ENCODE results near the gene TMEM45B. TPM values are rescaled to one million over a fixed set of nuclear protein-coding genes. Genes with fewer than 3 reads are reported as not detected.
A peak's percentile ranks its signal among the peaks of the same experiment; 100 is the strongest.
"Not testable (repeated sequence)": the region's sequence is repeated elsewhere in the genome, so short reads cannot be mapped to it uniquely, and the experiment has no call there.

Gene TMEM45B
- total and polyA plus RNA-seq, 2 donors (not counting 1 experiment from before 2014, with no cell fraction given): not detected

GRCh38 chr11:129866311-129866710 is 50.7 kb downstream of the TMEM45B start:
- H3K9ac ChIP-seq (ENCODE audit: insufficient read depth, low read length): no peak overlapping the region
- no peak overlapping the region for H3K4me3 ChIP-seq (replicated peaks in 1 of 4; ENCODE audit: control extremely low read depth in 1 of 4, insufficient read depth in 1 of 4, low read depth in 3 of 4, low read length in 4 of 4)
- TF ChIP-seq EZH2 (IDR thresholded peaks at IDR 0.05; ENCODE audit: low read length, missing control alignments) (no peak), CTCF (conservative IDR thresholded peaks at IDR 0.05 in 1 of 2, IDR thresholded peaks at IDR 0.05 in 1 of 2; ENCODE audit: low read depth in 1 of 2, low read length in 2 of 2) (no peak)
- no peak overlapping the region for H3K4me2 ChIP-seq (ENCODE audit: extremely low read depth, insufficient read depth, low read length)
- peaks cover 23% of the 10 kb centered on the region for H3K36me3 ChIP-seq (ENCODE audit: control insufficient read depth, insufficient read depth, low read length)
- H3K4me1 ChIP-seq (ENCODE audit: control insufficient read depth, extremely low read depth, insufficient read depth, low read length): peaks cover 3% of the 10 kb centered on the region
- DNase-seq (ENCODE audit: low read depth in 2 of 2): no peak
- no peak overlapping the region for H3K27ac ChIP-seq (ENCODE audit: insufficient read depth, low read length)
- no peaks in the 10 kb centered on the region for H3K9me3 ChIP-seq (ENCODE audit: control insufficient read depth, insufficient read depth, low read depth, low read length)
- H2AFZ ChIP-seq (ENCODE audit: low read length): no peak overlapping the region
- H3K79me2 ChIP-seq (ENCODE audit: control insufficient read depth, insufficient read depth, low read length): no peaks in the 10 kb centered on the region
- H3K27me3 ChIP-seq (ENCODE audit: control insufficient read depth, insufficient read depth, low read length): no peaks in the 10 kb centered on the region
- no peaks in the 10 kb centered on the region for H4K20me1 ChIP-seq (ENCODE audit: control insufficient read depth, extremely low read depth, insufficient read depth, low read length)

- H3K27ac ChIP-seq (ENCODE audit: insufficient read depth, low read length); H3K4me3 ChIP-seq (replicated peaks in 1 of 4; ENCODE audit: control extremely low read depth in 1 of 4, insufficient read depth in 1 of 4, low read depth in 3 of 4, low read length in 4 of 4); H3K79me2 ChIP-seq (ENCODE audit: control insufficient read depth, insufficient read depth, low read length); H3K9me3 ChIP-seq (ENCODE audit: control insufficient read depth, insufficient read depth, low read depth, low read length); H2AFZ ChIP-seq (ENCODE audit: low read length); H3K4me1 ChIP-seq (ENCODE audit: control insufficient read depth, extremely low read depth, insufficient read depth, low read length); H3K27me3 ChIP-seq (ENCODE audit: control insufficient read depth, insufficient read depth, low read length); H3K4me2 ChIP-seq (ENCODE audit: extremely low read depth, insufficient read depth, low read length); H4K20me1 ChIP-seq (ENCODE audit: control insufficient read depth, extremely low read depth, insufficient read depth, low read length); H3K9ac ChIP-seq (ENCODE audit: insufficient read depth, low read length): not testable (repeated sequence)
- DNase-seq (ENCODE audit: low read depth in 2 of 2): peak; percentile 6 to 8
- peaks cover 30% of the 10 kb centered on the region for H3K36me3 ChIP-seq (ENCODE audit: control insufficient read depth, insufficient read depth, low read length)
Measured at GRCh38 chr11:129868626-129869025, 53.0 kb downstream of the TMEM45B start.

- Histone ChIP-seq H3K9me3 (ENCODE audit: control insufficient read depth, insufficient read depth, low read depth, low read length) (no peaks in the 10 kb centered on the region), H3K27me3 (ENCODE audit: control insufficient read depth, insufficient read depth, low read length) (no peaks in the 10 kb centered on the region), H3K27ac (ENCODE audit: insufficient read depth, low read length) (no peak overlapping the region), H3K36me3 (ENCODE audit: control insufficient read depth, insufficient read depth, low read length) (peaks cover 25% of the 10 kb centered on the region), H3K9ac (ENCODE audit: insufficient read depth, low read length) (no peak overlapping the region), H3K4me2 (ENCODE audit: extremely low read depth, insufficient read depth, low read length) (no peak overlapping the region), H3K79me2 (ENCODE audit: control insufficient read depth, insufficient read depth, low read length) (no peaks in the 10 kb centered on the region), H3K4me1 (ENCODE audit: control insufficient read depth, extremely low read depth, insufficient read depth, low read length) (no peaks in the 10 kb centered on the region), H3K4me3 (replicated peaks in 1 of 4; ENCODE audit: control extremely low read depth in 1 of 4, insufficient read depth in 1 of 4, low read depth in 3 of 4, low read length in 4 of 4) (no peak overlapping the region), H4K20me1 (ENCODE audit: control insufficient read depth, extremely low read depth, insufficient read depth, low read length) (no peaks in the 10 kb centered on the region), H2AFZ (ENCODE audit: low read length) (no peak overlapping the region)
- DNase-seq (ENCODE audit: low read depth in 2 of 2): no peak
- TF ChIP-seq EZH2 (IDR thresholded peaks at IDR 0.05; ENCODE audit: low read length, missing control alignments) (no peak), CTCF (conservative IDR thresholded peaks at IDR 0.05 in 1 of 2, IDR thresholded peaks at IDR 0.05 in 1 of 2; ENCODE audit: low read depth in 1 of 2, low read length in 2 of 2) (no peak)
Measured at GRCh38 chr11:129871914-129872313, 56.3 kb downstream of the TMEM45B start.

Data from fibroblast of lung (primary cell).